Measurements from ENCODE around the gene NANOG. TPM values are rescaled to one million over a fixed set of nuclear protein-coding genes. Genes with fewer than 3 reads are reported as not detected.
"Not testable (repeated sequence)": the region's sequence is repeated elsewhere in the genome, so short reads cannot be mapped to it uniquely, and the experiment has no call there.

The NANOG gene
- total RNA-seq, 2 donors from 2014 or later, result not detected

- TF ChIP-seq CTCF (IDR thresholded peaks at IDR 0.05), result no peak
- H3K36me3 ChIP-seq, result no peaks in the 10 kb centered on the region
- H3K27me3 ChIP-seq, result no peaks in the 10 kb centered on the region
- H3K9me3 ChIP-seq, result no peaks in the 10 kb centered on the region
- H3K4me1 ChIP-seq, result no peaks in the 10 kb centered on the region
- DNase-seq (ENCODE audit: low spot score), result no peak
- no peak overlapping the region for H3K4me3 ChIP-seq
- no peak overlapping the region for H3K27ac ChIP-seq
Measured at GRCh38 chr12:7844116-7844515, 54.9 kb downstream of the NANOG start.

- not testable (repeated sequence) for H3K36me3 ChIP-seq; H3K27ac ChIP-seq; H3K27me3 ChIP-seq; H3K4me1 ChIP-seq; DNase-seq (ENCODE audit: low spot score); H3K4me3 ChIP-seq; H3K9me3 ChIP-seq
Measured at GRCh38 chr12:7847226-7848097, 58.3 kb downstream of the NANOG start.

- not testable (repeated sequence) for H3K9me3 ChIP-seq; DNase-seq (ENCODE audit: low spot score); H3K4me3 ChIP-seq; H3K27ac ChIP-seq; H3K27me3 ChIP-seq; H3K4me1 ChIP-seq; H3K36me3 ChIP-seq
Measured at GRCh38 chr12:7848098-7848422, 58.9 kb downstream of the NANOG start.

Other genes with a start within 250 kb of the NANOG start
- gene APOBEC1, start 123.5 kb upstream of the NANOG start, total RNA-seq, result not detected
- not detected for gene GDF3, start 93.6 kb upstream of the NANOG start, total RNA-seq
- not detected for gene DPPA3, start 78.0 kb upstream of the NANOG start, total RNA-seq
- gene CLEC4C, start 42.0 kb upstream of the NANOG start, total RNA-seq, result not detected
- not detected for gene NANOGNB, start 24.2 kb upstream of the NANOG start, total RNA-seq
- not detected for gene SLC2A14, start 83.5 kb downstream of the NANOG start, total RNA-seq
- 10 to 100 TPM; 13.7 to 17.5 TPM for gene SLC2A3, start 146.8 kb downstream of the NANOG start, total RNA-seq
- 10 to 100 TPM; 19.9 to 22.1 TPM for gene FOXJ2, start 243.3 kb downstream of the NANOG start, total RNA-seq

All from right atrium auricular region (tissue), 2 donors.